HG03457 (cell line): ENCODE data around the gene OCRL.

Experiments
- ATAC-seq: cut with Tn5 transposase; IDR thresholded peaks from one replicate; pipeline ENCODE4 v1.9.1; 2021; ENCODE audit warnings: moderate number of reproducible peaks; ENCODE audit not compliant: unreplicated experiment

The OCRL gene

GRCh38 chrX:129631849-129632248 is 91.8 kb downstream of the OCRL start:
- ATAC-seq, result no peak

GRCh38 chrX:129632443-129632842 is 92.4 kb downstream of the OCRL start:
- no peak for ATAC-seq

GRCh38 chrX:129634541-129634940 is 94.5 kb downstream of the OCRL start:
- no peak for ATAC-seq

GRCh38 chrX:129636175-129636681 is 96.2 kb downstream of the OCRL start:
- no peak for ATAC-seq

- ATAC-seq, result no peak
Observed at GRCh38 chrX:129637217-129638109, 97.4 kb downstream of the OCRL start.

GRCh38 chrX:129638917-129639316 is 98.9 kb downstream of the OCRL start:
- ATAC-seq, result no peak

GRCh38 chrX:129640737-129641136 is 100.7 kb downstream of the OCRL start:
- ATAC-seq, result no peak

- no peak for ATAC-seq
Observed at GRCh38 chrX:129641469-129641868, 101.4 kb downstream of the OCRL start.

GRCh38 chrX:129641941-129642340 is 101.9 kb downstream of the OCRL start:
- no peak for ATAC-seq
